ENCODE results near the gene CD59. TPM values are rescaled to one million over a fixed set of nuclear protein-coding genes. Genes with fewer than 3 reads are reported as not detected.
A peak's percentile ranks its signal among the peaks of the same experiment; 100 is the strongest.

CD59 gene
- total and polyA plus RNA-seq, 9 of the 15 experiments (the other 6 are each of a cell fraction or from before 2014, with no cell fraction given), result 38.1 to 338 (median 173) TPM

GRCh38 chr11:33658195-33658900, 77.9 kb downstream of the CD59 start:
- FAIRE-seq (no peak), DNase-seq (ENCODE audit: extremely low read depth in 1 of 4, low spot score in 3 of 4) (peak in 2 of 4 experiments; percentile 21 to 25), ATAC-seq (peak; percentile 88)
- peaks cover 25 to 48% of the 10 kb centered on the region in 2 experiments; a peak in 4 of 5 replicates for H3K27me3 ChIP-seq (ENCODE audit: control insufficient read depth in 2 of 2, insufficient read depth in 2 of 2, low read length in 2 of 2)
- intact Hi-C loops (cut with micrococcal nuclease) (no loop called here), in situ Hi-C loops (cut with MboI) (no loop called here)
- H3K4me3 ChIP-seq, result no peak overlapping the region
- no TSS peak for BruUV-seq (replicated peaks)
- no peak overlapping the region for H3K27ac ChIP-seq (ENCODE audit: extremely low read depth, low read depth, low read length)
- TF ChIP-seq PRDM10 (IDR thresholded peaks at IDR 0.05; ENCODE audit: partially characterized antibody) (peak; percentile 26), NCOR1 (IDR thresholded peaks at IDR 0.05) (no peak), CTCF (IDR thresholded peaks at IDR 0.05 in 2 of 3, conservative IDR thresholded peaks at IDR 0.05 in 1 of 3; ENCODE audit: insufficient read depth in 2 of 3, low read depth in 1 of 3, low read length in 3 of 3) (peak; percentile 26 to 30 (median 29); a peak in 4 of 6 replicates), ATF3 (IDR thresholded peaks at IDR 0.05) (peak; percentile 69), ATF3 (CRISPR knock-in tag; conservative IDR thresholded peaks at IDR 0.05) (no peak), ATF7 (IDR thresholded peaks at IDR 0.05) (0 out of 2 replicates have a peak, but pooled peaks have one; percentile 13)
- H3K4me2 ChIP-seq (ENCODE audit: insufficient read depth, low read length), result peak overlapping the region; percentile 39
- no peaks in the 10 kb centered on the region for H3K36me3 ChIP-seq (ENCODE audit: control insufficient read depth, insufficient read depth, low read length)
- H3K4me1 ChIP-seq (replicated peaks in 1 of 2; ENCODE audit: control insufficient read depth in 2 of 2, insufficient read depth in 2 of 2, low read length in 2 of 2), result no peaks in the 10 kb centered on the region
- no peaks in the 10 kb centered on the region for H3K9me1 ChIP-seq (ENCODE audit: control insufficient read depth, insufficient read depth, low read length)
- ChIA-PET CTCF (ENCODE audit: low intra/inter-chr PET ratio) (no interaction called here), POLR2A (interaction anchor here (0.5 to 0.7 kb wide), 3 partner anchors 9 to 53 kb away, joined by 3 read pairs; no protein-coding TSS in a partner anchor)
- H4K20me1 ChIP-seq (replicated peaks; ENCODE audit: control insufficient read depth, insufficient read depth, low read length), result 0 out of 2 replicates have a peak, but pooled peaks cover 3% of the 10 kb centered on the region
- H3K9ac ChIP-seq (ENCODE audit: insufficient read depth in 1 of 2, low read depth in 2 of 2, low read length in 2 of 2), result peak overlapping the region in 1 of 2 experiments; percentile 59; a peak in 1 of 4 replicates
- no peaks in the 10 kb centered on the region for H3K9me3 ChIP-seq (replicated peaks; ENCODE audit: control insufficient read depth, insufficient read depth, low read depth, low read length)
- no peaks in the 10 kb centered on the region for H3K79me2 ChIP-seq (ENCODE audit: control insufficient read depth, insufficient read depth, low read length)
- WGBS (ENCODE audit: insufficient coverage, low coverage, missing lambda C conversion rate), result 1% methylated on average over 22 of the region's 22 CpGs
- no peak overlapping the region for H2AFZ ChIP-seq (ENCODE audit: low read depth, low read length)

Data from K562 (cell line).